Suppressor macrophage treated with lipopolysaccharide for 1 hour (primary cell): ENCODE measurements around the gene STK40.
A peak's percentile ranks its signal among the peaks of the same experiment; 100 is the strongest.

Source experiments
- DNase-seq, 3 donors: peaks; one replicate each; pipeline ENCODE4 v3.0.0-alpha.2; 2020 to 2022

The STK40 gene

DNA sequence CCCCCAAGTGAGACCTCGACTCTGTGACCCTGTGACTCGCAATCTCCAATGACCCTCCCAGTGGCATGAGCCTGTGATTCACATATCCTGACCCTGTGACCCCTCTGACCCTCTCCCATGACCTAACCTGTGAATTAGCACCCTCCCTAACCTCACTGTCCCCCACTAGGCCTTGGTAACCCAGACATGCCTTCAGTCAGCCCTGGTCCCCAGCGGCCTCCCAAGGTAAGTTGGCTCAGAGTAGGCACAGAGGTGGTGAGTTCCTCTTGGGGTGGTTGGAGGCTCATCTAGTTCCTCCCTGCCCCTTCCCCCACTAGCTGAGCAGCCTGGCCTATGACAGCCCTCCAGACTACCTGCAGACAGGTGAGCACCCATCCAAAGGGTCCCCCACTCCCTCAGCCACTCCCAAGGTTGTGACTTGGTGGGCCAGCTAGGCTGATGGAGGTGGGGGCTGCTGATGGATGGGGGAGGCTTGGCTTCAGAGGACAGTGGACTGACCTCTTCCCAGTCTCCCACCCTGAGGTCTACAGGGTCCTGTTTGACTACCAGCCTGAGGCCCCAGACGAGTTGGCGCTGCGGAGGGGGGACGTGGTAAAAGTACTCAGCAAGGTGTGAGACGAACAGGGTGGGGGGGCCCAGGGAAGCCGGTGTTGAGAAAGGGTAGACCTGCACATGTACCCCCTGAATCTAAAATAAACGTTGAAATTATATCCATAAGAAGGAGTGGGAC, 78.0 kb downstream of the STK40 start:
- peak in 2 of 3 donors; percentile 26 to 31 for DNase-seq

DNA sequence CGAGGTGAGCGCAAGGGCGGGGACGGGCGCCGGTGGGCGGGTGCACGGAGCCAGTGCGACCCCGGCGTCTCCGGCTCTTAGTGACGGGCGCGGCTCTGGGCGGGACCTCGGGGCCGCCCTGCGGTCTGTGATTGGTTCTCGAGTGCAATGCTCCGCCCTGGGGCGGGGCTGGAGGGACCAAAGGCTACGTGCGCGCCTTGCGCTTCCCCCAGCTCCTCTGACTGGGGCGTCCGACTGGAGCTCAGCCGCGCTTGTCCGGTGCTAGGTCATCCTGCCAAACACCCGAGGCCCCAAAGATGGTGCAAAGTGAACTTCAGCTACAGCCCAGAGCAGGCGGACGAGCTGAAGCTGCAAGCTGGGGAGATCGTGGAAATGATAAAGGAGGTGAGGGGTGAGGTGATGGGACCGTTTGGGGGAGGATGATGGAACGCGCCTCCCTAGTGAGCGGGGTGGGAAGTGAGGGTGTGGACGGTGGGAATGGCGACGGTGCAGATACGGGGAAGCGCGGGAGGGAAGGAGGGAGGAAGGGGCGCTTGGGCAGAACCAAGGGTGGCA, 78.7 kb downstream of the STK40 start:
- DNase-seq: peak; percentile 93 to 97 (median 95)

DNA sequence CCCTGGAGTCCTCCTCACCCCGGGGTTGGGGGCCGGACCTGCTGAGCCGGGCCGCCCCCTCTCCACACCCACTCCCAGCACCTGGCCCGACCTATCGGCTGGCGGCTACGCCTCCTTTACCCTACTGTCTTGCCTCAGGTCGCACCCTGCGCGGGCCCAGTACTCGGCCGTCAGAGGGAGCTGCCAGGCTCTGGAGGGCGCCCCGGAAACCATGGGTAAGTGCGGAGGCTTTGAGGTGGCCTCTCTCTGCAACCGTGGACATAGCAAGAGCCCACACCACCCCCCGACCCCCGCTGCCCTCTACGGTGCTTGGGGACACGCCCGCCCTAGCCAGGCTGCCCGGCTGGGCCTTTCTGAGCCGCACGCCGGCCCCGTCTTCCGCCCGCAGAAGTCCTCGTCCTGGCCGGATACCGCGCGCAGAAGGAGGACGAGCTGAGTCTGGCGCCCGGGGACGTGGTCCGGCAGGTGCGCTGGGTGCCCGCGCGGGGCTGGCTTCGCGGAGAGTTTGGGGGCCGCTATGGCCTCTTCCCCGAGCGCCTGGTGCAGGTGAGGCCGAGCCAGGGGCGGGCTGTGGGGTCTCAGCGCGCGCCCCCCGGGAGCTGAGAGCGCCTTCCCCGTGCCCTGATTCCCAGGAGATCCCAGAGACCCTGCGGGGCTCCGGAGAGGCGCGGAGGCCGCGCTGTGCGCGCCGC, 79.4 kb downstream of the STK40 start, which contains the start of gene SH3D21:
TSS of gene SH3D21 (plus strand) at position 159 of the 692 bp plus-strand sequence. CDS start at position 212, 53 bp downstream.
- DNase-seq: peak; percentile 39 to 59 (median 47)

DNA sequence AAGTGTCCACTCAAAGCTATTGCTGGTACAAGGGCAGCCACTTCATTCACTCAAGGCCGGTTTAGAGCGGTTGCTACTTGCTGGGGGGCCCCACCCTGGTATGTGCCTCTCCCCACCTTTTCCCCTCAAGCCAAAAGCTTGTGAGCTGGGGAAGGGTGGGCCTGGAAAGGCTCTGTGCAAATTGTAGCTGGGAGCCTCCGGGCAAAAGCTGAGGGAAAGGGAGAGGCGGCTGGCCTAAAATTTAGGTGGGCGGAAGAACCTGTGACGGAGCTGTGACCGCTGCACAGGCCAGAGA, 79.9 kb downstream of the STK40 start:
- DNase-seq: no peak

DNA sequence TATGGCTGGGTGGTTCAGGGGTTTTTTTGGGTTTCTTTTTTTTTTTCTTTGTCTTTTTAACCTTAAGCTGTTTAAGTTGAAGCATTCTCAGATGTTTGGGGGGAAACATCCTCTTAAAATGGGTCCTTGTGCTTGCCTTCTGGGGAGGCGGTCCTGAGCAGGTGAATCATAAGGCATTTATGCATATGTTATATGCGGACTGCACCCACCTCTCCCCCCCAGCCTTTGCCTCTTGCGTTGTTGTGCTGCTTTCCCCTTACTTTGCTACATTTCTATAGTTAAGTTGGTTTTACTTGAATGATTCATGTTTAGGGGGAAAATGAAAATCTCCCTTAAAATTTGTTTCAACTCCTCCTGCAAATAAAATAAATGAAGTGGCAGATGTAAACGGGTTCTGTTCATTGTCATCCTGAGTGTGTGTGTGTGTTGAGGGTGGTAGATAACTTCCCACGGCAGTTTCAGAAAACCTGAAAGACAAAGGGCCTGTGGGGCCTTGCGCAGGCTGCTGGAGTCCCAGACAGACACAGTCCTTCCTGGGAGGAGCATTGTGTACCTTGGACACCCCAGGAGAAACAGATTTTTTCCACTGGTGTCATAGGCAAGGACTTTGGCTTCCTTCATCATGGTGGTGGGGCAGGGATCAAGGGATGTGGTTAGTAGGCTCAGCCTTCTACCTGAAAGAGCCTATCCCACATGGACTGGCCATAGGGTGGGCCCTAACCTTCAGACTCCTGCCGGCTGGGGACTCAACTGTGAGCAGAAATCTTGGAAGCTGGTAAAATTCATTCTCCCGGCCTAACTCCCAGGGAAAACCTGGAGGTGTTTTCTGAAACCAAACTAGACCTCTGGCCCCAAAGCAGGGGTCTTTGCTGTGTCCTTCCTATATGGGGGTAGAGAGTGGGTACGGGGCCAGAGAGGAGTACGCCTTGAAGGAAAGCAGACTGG, 80.5 kb downstream of the STK40 start:
- no peak for DNase-seq

DNA sequence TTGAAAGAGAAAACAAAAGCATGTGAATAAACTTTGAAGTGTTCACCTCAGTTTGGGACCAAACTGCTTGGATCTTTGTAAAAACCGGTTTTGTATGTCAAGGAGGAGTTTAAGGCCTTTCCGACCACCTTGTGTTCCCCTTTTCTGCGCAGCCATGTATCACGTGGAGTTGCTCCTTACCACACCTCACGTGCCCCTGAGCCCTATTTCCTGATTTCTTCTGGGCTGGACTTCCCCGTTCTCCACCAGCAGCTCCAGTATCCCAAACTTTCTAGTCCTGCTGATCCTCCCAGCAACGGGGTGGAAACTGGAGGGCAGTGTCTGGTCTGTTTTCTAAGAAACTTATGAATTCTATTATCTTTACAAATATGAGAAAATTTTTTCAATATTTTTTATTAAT, 81.2 kb downstream of the STK40 start:
- DNase-seq: peak; percentile 86

DNA sequence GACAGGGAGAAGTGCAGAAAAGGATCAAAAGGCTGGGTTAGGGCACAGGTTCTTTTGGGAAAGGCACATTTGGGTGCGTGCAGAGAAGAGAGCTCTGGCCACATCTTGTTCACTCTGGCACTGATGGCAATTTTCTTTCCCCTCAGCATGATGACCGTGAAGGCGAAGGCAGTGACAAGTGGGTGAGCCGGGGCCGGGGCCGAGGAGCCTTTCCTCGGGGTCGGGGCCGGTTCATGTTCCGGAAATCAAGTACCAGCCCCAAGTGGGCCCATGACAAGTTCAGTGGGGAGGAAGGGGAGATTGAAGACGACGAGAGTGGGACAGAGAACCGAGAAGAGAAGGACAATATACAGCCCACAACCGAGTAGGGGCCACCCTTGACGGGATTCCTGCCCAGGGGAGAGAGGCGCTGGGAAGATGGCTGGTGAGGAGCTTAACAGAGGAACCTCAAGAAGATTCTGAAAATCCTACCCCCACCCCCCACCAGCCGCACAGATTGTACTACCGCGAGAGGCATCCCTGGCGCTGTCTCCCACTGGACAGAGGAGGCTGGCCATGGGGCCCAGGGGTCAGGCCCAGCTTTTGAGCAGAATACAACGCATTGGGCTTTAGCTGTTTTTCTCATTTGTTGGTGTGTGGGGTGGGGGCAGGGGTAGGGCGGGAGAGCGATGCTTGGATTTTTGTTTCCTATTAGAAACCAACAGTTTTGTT, 81.9 kb downstream of the STK40 start:
- DNase-seq: no peak

DNA sequence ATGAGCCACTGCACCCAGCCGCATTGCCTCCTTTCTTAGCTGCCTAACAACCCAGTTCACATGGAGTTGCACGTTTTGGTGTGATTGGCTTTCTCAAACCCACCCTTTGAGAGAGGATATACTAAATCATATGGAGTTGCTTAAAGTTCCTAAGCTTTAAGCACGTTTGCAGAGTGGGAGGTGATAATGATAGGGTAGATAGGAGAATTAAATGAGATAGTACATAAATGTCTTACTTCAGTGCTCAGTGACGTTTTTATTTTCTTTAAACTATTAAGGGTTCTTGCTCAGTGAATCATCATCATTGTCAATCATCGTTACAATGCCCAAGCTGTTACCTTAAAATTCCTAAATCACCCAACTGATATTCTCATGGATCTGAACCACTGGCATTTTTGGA, 82.5 kb downstream of the STK40 start:
- DNase-seq: no peak

DNA sequence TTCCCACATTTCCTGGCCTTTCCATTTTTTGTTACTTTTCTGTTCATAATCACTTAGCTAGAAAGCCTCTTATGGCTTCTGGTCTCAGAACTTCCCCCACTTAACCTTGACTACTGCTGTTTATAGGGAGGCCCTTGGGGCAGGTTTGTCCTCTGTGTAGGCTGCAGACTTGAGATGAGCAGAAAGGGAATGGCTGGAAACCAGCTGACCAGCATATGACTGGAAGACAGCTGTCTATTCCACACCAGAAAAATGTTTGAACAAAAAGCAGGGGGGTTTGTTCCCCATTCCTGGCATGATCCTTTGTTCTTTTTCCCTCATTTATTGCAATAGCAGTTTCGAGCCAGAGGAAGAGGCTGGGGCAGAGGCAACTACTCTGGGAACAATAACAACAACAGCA, 84.5 kb downstream of the STK40 start:
- DNase-seq: no peak

DNA sequence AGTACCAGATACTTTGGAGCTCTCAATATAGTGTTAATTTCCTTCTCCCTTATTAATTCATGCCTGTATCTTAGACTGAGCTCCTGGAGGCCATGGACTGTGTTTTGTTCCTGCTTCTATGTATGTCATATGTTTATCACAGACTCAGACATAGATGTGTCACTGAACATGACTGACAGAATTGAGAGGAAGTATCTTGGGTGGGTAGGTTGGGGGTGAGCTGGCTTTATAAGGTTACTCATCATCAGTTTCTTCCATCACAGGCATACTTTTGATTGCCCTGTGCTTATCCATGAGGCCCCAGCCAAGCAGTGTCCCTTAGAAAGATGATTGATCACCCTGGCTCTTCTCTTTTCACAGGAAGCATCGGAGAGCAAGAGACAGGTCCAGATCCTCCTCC, 85.2 kb downstream of the STK40 start:
- peak; percentile 74 to 90 (median 87) for DNase-seq

DNA sequence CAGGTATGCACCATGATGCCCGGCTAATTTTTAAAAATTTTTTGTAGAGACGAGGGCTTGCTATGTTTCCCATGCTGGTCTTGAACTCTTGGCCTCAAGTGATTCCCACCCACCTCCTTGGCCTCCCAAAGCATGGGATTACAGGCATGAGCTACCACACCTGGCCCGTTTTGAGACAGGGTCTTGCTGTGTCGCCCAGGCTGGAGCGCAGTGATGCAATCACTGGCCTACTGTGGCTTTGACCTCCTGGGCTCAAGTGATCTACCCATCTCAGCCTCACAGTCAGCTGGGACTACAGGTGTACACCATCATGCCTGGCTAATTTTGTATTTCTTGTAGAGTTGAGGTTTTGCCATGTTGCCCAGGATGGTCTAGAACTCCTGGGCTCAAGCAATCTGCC, 87.1 kb downstream of the STK40 start:
- DNase-seq: no peak

DNA sequence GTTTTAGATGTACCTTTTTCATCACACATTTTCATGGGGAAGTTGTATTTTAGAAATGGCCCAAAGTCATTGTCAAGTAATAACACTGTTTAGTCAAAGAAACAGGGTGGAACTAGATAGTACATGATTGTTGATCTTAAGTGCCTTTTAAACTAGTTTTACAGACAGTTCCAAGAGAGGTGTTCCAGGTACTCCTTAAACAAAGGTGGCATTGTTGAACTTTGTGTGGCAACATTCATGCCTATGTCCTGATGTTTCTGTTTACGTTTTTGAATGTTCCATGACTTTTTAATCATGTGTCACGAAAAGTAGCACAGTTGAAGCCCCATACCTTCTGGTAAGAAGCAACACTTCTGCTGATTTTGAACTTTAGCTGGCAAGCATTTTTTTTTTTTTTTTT, 88.7 kb downstream of the STK40 start:
- no peak for DNase-seq

DNA sequence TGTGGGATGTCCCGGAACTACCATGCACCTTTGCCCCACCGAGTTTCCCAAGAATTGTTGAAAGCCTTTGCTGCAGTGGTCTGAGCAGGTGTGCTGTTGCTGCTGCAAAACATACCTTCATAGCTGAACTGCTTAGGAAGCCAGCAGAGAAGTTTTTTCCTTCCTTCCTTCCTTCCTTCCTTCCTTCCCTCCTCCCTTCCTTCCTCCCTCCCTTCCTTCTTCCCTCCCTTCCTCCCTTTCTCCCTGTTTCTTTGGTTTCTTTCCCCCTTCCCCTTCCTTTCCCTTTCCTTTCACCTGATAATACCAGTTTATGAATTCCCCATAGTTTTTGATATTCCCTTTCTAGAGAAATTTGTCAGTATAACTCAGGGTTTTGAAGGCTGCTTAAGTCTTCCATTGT, 90.3 kb downstream of the STK40 start:
- DNase-seq: no peak
